Colonic mucosa (tissue), 4 donors: ENCODE results near the gene SPHK1. TPM values are rescaled to one million over a fixed set of nuclear protein-coding genes. Genes with fewer than 3 reads are reported as not detected.
A peak's percentile ranks its signal among the peaks of the same experiment; 100 is the strongest.

Source experiments
- DNase-seq: peaks from one replicate; pipeline ENCODE4 v3.0.0-alpha.2; 2020
- H3K27ac ChIP-seq: fragments of 200-600 bp; one replicate; pipeline ENCODE4 v1.8.0; 2021
- H3K27me3 ChIP-seq: fragments of 200-600 bp; one replicate; pipeline ENCODE4 v1.8.0; 2021
- H3K36me3 ChIP-seq: fragments of 200-600 bp; one replicate; pipeline ENCODE4 v1.8.0; 2021
- H3K4me1 ChIP-seq: fragments of 200-600 bp; one replicate; pipeline ENCODE4 v1.8.0; 2021; ENCODE audit warnings: mild to moderate bottlenecking
- H3K4me3 ChIP-seq: fragments of 200-600 bp; one replicate; pipeline ENCODE4 v1.8.0; 2021
- H3K9ac ChIP-seq, 2 donors: one replicate each; pipeline ENCODE4 v1.7.0; 2013; ENCODE audit warnings: control low read depth in 2 of 2, low read depth in 2 of 2, low read length in 2 of 2
- H3K9me3 ChIP-seq: fragments of 200-600 bp; one replicate; pipeline ENCODE4 v1.8.0; 2021
- CTCF ChIP-seq: fragments of 200-600 bp; IDR thresholded peaks from one replicate; pipeline ENCODE4 v1.8.0; 2022; ENCODE audit warnings: antibody characterized with exemption, mild to moderate bottlenecking
- intact Hi-C: fragments of 100-400 bp; cut with DNase I; formaldehyde crosslinking; loops from one replicate; pipeline ENCODE4 v1.14.1; 2022
- total RNA-seq, 2 donors: library from RNA; stranded (reverse); fragmentation: NEBNext Ultra II Directional in 1 of 2; extraction: Animal tissue kit (Norgen Biotek cat#: 25700) in 1 of 2; gene quantifications; one replicate each; pipeline ENCODE4 v1.2.1, GENCODE V29; 2021
- donor health status: healthy.
- donor health status: DM: no; HTN: no; CAD: no.
- donor health status: DM: no; HTN: no; CAD: no.

The SPHK1 gene
- total RNA-seq, 2 donors from 2014 or later: 2.1 to 3.3 TPM

- TF ChIP-seq CTCF: no peak
- Histone ChIP-seq H3K27ac (no peak overlapping the region), H3K27me3 (peaks cover 9% of the 10 kb centered on the region), H3K36me3 (no peaks in the 10 kb centered on the region), H3K4me1 (no peaks in the 10 kb centered on the region), H3K9me3 (no peaks in the 10 kb centered on the region), H3K4me3 (no peak overlapping the region), H3K9ac (no peak overlapping the region)
- no peak for DNase-seq
- intact Hi-C loops: no loop called here
Observed at GRCh38 chr17:76379646-76380376, 4.6 kb upstream of the SPHK1 start.

DNA sequence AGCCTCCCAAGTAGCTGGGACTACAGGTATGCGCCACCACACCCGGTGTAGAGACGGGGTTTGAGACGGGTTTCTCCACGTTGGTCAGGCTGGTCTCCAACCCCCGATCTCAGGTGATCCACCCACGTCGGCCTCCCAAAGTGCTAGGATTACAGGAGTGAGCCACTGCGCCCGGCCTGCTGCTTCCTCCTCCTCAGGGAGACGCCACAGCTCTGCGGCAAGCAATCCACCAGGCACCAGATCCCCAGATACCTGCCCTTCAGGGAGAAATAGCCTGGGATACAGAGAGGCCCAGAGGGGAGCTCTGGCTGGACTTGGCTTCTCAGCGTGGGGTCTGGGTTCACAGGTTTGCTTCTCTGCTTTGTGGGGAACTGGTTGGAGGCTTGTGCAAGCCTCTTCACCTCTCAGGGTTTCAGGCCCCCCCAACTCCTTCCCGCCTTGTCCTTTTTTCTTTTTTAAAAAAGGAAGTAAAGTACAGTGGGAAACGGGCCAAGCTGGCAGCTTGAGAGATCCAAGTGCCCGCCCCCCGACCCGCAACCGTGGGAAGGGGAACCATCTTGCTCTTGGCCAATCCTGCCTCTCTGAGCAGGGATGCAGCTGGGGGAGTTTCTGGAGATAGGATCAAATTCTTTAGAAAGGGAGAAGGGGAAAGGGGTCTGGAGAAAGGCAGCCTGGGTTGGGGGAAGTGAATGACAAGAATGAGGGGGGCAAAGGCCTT, 2.6 kb upstream of the SPHK1 start:
- Histone ChIP-seq H3K27ac (peak overlapping the region; percentile 73), H3K9ac (no peak overlapping the region), H3K36me3 (no peaks in the 10 kb centered on the region), H3K27me3 (peaks cover 16% of the 10 kb centered on the region), H3K4me1 (peaks cover 7% of the 10 kb centered on the region), H3K9me3 (no peaks in the 10 kb centered on the region), H3K4me3 (no peak overlapping the region)
- TF ChIP-seq CTCF: no peak
- intact Hi-C loops: no loop called here
- DNase-seq: no peak

GRCh38 chr17:76382351-76382802, 2.0 kb upstream of the SPHK1 start:
- no peaks in the 10 kb centered on the region for H3K9me3 ChIP-seq
- peaks cover 7% of the 10 kb centered on the region for H3K4me1 ChIP-seq
- DNase-seq: no peak
- H3K27me3 ChIP-seq: peaks cover 16% of the 10 kb centered on the region
- intact Hi-C loops: no loop called here
- peak overlapping the region; percentile 43 for H3K4me3 ChIP-seq
- H3K36me3 ChIP-seq: no peaks in the 10 kb centered on the region
- peak overlapping the region; percentile 73 for H3K27ac ChIP-seq
- peak overlapping the region; percentile 56 to 63 for H3K9ac ChIP-seq
- TF ChIP-seq CTCF: no peak

DNA sequence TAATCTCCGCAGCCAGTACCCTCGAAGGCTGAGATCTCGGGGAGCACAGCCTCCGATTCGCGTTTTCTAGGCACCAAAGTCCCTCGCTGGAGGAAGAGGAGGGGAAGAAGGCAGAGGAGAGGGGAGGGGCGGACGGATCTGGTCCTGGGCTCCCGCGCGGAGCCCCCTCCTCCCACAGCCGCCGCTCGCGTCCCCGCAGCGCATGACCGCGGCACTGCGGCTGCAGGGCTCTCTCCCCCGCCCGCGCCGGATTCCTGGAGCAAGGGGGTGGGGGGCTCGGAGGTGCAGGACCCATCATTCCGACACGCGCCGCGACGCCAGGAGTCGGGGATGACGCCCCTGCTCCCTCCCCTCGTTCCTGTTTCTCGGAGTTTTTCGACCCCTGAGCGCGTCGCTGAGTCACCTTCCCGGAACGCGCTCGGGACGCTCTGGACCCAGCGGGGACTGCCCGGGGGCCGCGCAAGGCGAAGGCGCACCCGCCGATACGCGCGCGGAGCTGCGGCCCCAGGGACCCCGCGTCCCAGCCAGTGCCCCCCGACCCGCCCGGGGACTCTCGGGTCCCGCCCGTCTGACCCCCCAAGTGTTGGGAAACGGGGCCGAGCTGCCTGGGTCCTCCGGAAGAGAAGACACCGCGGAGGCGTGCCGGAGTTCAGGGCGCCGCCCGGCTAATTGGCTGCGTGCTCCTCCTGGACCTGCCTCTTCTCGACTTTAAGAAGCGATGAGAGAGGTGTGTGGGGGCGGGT, 1.4 kb upstream of the SPHK1 start:
- Histone ChIP-seq H3K27ac (peak overlapping the region; percentile 73), H3K27me3 (peaks cover 16% of the 10 kb centered on the region), H3K9ac (peak overlapping the region; percentile 56 to 63), H3K4me3 (peak overlapping the region; percentile 43), H3K9me3 (no peaks in the 10 kb centered on the region), H3K4me1 (peaks cover 7% of the 10 kb centered on the region), H3K36me3 (no peaks in the 10 kb centered on the region)
- intact Hi-C loops: no loop called here
- peak; percentile 76 for DNase-seq
- TF ChIP-seq CTCF: no peak

DNA sequence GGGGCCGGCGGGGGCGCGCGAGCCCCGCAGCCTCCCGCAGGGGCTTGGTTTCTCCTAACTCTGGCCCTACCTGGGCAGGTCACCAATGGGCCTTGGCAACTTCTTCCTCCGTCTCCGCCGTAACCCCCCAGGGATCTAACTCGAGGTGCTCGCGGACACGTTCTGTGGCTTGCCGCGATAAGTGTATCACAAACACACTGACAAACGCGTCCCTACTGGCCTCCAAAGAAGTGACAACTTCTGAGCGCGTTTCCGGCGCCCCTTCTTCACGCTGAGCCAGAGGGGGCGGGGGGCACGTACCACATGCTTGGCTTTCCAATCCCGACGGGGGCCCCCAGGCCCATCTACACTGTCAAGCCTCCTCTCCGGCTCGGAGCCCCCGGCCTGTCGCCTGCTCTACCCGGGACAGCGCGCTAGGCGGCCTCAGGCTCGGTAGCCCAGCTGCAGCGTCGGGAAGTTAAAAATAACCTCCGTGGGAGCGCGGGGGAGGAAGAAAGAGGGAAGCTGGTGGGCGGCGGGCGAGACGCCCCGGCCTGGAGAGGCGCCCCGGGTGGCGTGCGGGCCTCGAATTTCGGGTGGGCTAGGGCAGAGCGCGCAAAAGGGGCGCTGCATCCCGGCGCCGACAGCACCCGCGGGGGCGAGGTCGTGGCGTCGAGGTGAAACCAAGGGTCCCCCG, 725 bp upstream of the SPHK1 start:
- intact Hi-C loops: no loop called here
- peak overlapping the region; percentile 63 to 78 for H3K9ac ChIP-seq
- peaks cover 16% of the 10 kb centered on the region for H3K27me3 ChIP-seq
- TF ChIP-seq CTCF: no peak
- peak overlapping the region; percentile 73 for H3K27ac ChIP-seq
- DNase-seq: peak; percentile 44
- peak overlapping the region; percentile 43 for H3K4me3 ChIP-seq
- H3K9me3 ChIP-seq: no peaks in the 10 kb centered on the region
- no peaks in the 10 kb centered on the region for H3K36me3 ChIP-seq
- H3K4me1 ChIP-seq: peaks cover 7% of the 10 kb centered on the region
